ENCODE data around the gene CACNA2D3. TPM values are rescaled to one million over a fixed set of nuclear protein-coding genes. Genes with fewer than 3 reads are reported as not detected.

CACNA2D3 gene
- total RNA-seq, 1 donor from 2014 or later: 7.3 TPM

- Histone ChIP-seq H3K4me3 (no peak overlapping the region), H3K9me3 (no peaks in the 10 kb centered on the region), H3K4me1 (peaks cover 2% of the 10 kb centered on the region), H3K27me3 (no peaks in the 10 kb centered on the region), H3K36me3 (no peaks in the 10 kb centered on the region), H3K27ac (no peak overlapping the region)
- no peak for TF ChIP-seq CTCF (IDR thresholded peaks at IDR 0.05)
- DNase-seq: no peak
- ATAC-seq: no peak
- intact Hi-C loops (cut with DNase I): no loop called here
Observed at GRCh38 chr3:54905261-54905888, 783.0 kb downstream of the CACNA2D3 start.

GRCh38 chr3:54905920-54906319 is 783.6 kb downstream of the CACNA2D3 start:
- Histone ChIP-seq H3K27me3 (no peaks in the 10 kb centered on the region), H3K9me3 (no peaks in the 10 kb centered on the region), H3K36me3 (no peaks in the 10 kb centered on the region), H3K4me3 (no peak overlapping the region), H3K27ac (no peak overlapping the region), H3K4me1 (peaks cover 2% of the 10 kb centered on the region)
- DNase-seq (no peak), ATAC-seq (no peak)
- intact Hi-C loops (cut with DNase I): no loop called here
- no peak for TF ChIP-seq CTCF (IDR thresholded peaks at IDR 0.05)

GRCh38 chr3:54906763-54907162 is 784.4 kb downstream of the CACNA2D3 start:
- no peak for DNase-seq
- Histone ChIP-seq H3K4me3 (no peak overlapping the region), H3K9me3 (no peaks in the 10 kb centered on the region), H3K27me3 (no peaks in the 10 kb centered on the region), H3K36me3 (no peaks in the 10 kb centered on the region), H3K4me1 (peaks cover 2% of the 10 kb centered on the region), H3K27ac (no peak overlapping the region)
- intact Hi-C loops (cut with DNase I): no loop called here
- no peak for ATAC-seq
- no peak for TF ChIP-seq CTCF (IDR thresholded peaks at IDR 0.05)

GRCh38 chr3:54909191-54909590 is 786.8 kb downstream of the CACNA2D3 start:
- Histone ChIP-seq H3K27ac (no peak overlapping the region), H3K4me3 (no peak overlapping the region), H3K36me3 (no peaks in the 10 kb centered on the region), H3K9me3 (no peaks in the 10 kb centered on the region), H3K27me3 (no peaks in the 10 kb centered on the region), H3K4me1 (no peaks in the 10 kb centered on the region)
- ATAC-seq: no peak
- no peak for DNase-seq
- TF ChIP-seq CTCF (IDR thresholded peaks at IDR 0.05): no peak
- intact Hi-C loops (cut with DNase I): no loop called here

- Histone ChIP-seq H3K36me3 (no peaks in the 10 kb centered on the region), H3K27ac (no peak overlapping the region), H3K4me3 (no peak overlapping the region), H3K4me1 (no peaks in the 10 kb centered on the region), H3K27me3 (no peaks in the 10 kb centered on the region), H3K9me3 (no peaks in the 10 kb centered on the region)
- intact Hi-C loops (cut with DNase I): no loop called here
- DNase-seq (no peak), ATAC-seq (no peak)
- no peak for TF ChIP-seq CTCF (IDR thresholded peaks at IDR 0.05)
Observed at GRCh38 chr3:54914180-54914579, 791.8 kb downstream of the CACNA2D3 start.

- Histone ChIP-seq H3K27ac (no peak overlapping the region), H3K4me3 (no peak overlapping the region), H3K36me3 (no peaks in the 10 kb centered on the region), H3K9me3 (no peaks in the 10 kb centered on the region), H3K27me3 (no peaks in the 10 kb centered on the region), H3K4me1 (no peaks in the 10 kb centered on the region)
- DNase-seq (no peak), ATAC-seq (no peak)
- intact Hi-C loops (cut with DNase I): no loop called here
- TF ChIP-seq CTCF (IDR thresholded peaks at IDR 0.05): no peak
Observed at GRCh38 chr3:54915181-54915580, 792.8 kb downstream of the CACNA2D3 start.

Measured in upper lobe of right lung (tissue), 1 donor.